ENCODE measurements around the gene TRMT2A.

Gene TRMT2A

GRCh38 chr22:20116376-20116950 lies 563 bp downstream of the TRMT2A start:
- no peak for DNase-seq

GRCh38 chr22:20115691-20116375 lies 1.2 kb downstream of the TRMT2A start, which contains the start of gene RANBP1:
Gene RANBP1 (plus strand): TSS chr22:20116104. CDS start chr22:20116185, 81 bp downstream.
- no peak for DNase-seq

- no peak for DNase-seq
Measured at GRCh38 chr22:20114506-20115475, 2.2 kb downstream of the TRMT2A start.

- DNase-seq, result no peak
Measured at GRCh38 chr22:20113551-20114310, 3.3 kb downstream of the TRMT2A start.

GRCh38 chr22:20112623-20113511 lies 4.2 kb downstream of the TRMT2A start:
- DNase-seq, result no peak

GRCh38 chr22:20111689-20112622 lies 5.1 kb downstream of the TRMT2A start:
- peak in 2 of 14 donors; percentile 47 to 52 for DNase-seq

GRCh38 chr22:20111045-20111688 lies 5.9 kb downstream of the TRMT2A start:
- no peak for DNase-seq

GRCh38 chr22:20110359-20110985 lies 6.6 kb downstream of the TRMT2A start:
- DNase-seq, result no peak

GRCh38 chr22:20109411-20110358 lies 7.3 kb downstream of the TRMT2A start:
- no peak for DNase-seq

- no peak for DNase-seq
Measured at GRCh38 chr22:20108757-20109230, 8.2 kb downstream of the TRMT2A start.

- DNase-seq, result no peak
Measured at GRCh38 chr22:20107951-20108756, 8.9 kb downstream of the TRMT2A start.

GRCh38 chr22:20107471-20107901 lies 9.5 kb downstream of the TRMT2A start:
- peak in 1 of 14 donors; percentile 66 for DNase-seq

GRCh38 chr22:20106849-20107237 lies 10.2 kb downstream of the TRMT2A start:
- DNase-seq, result no peak

- no peak for DNase-seq
Measured at GRCh38 chr22:20106205-20106848, 10.7 kb downstream of the TRMT2A start.

- DNase-seq, result no peak
Measured at GRCh38 chr22:20105456-20106204, 11.4 kb downstream of the TRMT2A start.

All from C1 segment of cervical spinal cord (tissue), 14 donors.